A204.1 (cell line): ENCODE measurements around the gene PBXIP1.

Experiments
- FAIRE-seq: peaks from 2 replicates; lab custom pipeline; 2012; peaks lifted over from hg19 to GRCh38; lab: Jason Lieb, UNC

PBXIP1 gene

DNA sequence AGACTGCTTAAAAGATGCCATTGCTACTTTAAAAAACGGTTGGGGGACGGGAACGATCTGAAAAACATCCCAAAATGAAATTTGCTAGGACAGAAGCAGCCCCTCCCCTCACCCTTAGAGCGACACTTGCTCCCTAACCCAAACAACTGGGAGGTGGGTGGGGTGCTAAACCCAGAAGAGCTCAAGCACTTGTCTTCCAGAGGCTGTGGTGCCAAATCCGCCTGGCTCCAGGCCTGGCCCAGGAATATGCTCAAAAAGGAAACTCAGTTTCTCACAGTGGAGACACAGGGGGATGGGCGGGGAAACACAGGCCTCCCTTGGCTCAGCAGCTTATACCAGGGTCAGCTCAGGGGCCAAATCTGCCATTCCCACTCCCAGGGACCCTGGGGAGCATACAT lies 644 bp upstream of the PBXIP1 start:
- no peak for FAIRE-seq

DNA sequence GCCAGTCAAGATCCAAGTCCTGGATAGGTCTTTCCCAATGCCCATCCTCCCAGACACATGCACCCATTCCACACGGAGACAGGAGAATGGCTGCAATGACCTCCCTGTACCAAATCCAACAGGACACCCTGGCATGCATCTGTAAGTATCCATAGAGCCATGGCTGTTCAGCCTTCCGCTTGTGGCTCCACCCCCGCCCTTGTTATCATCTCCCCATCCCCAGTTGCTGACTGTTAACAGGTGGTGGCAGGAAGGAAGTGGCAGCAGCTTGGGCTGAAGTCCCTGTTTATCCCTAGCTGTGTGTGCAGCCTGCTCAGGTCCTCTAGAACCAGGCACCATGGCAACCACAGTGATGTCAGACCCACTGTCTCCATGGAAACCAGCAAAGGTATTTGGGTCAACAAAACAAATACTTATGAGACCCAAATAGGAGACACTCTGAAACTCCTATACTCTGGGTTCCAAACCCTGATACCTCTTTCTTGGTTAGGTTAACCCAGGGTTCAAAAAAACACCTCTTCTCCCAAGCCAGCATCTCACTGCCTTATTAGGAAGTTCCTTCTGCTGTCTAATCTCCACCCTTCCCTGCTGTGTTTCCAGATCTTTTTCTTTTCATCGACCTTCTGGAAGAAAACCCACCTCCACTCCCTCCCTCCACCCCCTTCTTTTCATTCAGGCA lies 721 bp downstream of the PBXIP1 start:
- no peak for FAIRE-seq

DNA sequence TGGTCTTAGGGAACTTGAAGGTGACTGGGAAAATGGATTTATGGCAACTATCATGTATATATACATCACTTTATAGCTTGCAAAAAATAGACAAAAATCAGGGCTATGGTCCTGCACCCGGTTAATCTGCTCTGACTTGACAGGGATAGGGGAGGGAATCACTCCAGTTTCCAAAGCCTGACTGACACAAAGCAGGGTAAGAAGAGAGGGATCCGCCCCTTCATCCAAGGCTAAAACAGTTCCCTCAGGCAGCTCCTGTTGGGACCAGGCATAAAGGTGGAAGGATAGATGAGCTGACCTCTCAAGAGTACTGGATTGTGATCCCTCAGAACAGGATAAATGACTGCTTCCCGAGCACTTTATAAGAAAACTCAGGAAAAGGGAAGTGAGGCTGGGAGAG lies 1.4 kb downstream of the PBXIP1 start:
- no peak for FAIRE-seq

DNA sequence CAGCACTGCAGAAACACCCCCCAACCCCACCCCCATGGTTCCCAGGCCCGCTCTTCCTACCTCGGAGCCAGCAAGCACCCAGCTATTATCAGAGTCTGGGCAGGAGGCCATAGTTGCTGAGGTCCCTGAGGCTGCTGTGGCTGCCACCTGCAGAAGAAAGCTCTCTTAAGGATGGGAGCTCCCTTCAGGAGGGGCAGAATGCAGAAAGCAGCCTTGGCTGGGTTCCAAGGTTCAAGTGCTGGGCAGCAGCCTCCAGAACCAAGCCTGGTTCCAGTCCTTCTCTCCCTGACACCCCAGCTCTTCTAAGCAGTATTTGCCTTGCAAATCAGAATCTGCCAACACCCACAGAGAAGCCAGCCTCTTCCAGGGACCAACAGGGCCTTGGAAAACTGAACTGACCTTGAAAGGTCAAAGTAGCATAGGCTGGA lies 2.3 kb downstream of the PBXIP1 start:
- FAIRE-seq = no peak

DNA sequence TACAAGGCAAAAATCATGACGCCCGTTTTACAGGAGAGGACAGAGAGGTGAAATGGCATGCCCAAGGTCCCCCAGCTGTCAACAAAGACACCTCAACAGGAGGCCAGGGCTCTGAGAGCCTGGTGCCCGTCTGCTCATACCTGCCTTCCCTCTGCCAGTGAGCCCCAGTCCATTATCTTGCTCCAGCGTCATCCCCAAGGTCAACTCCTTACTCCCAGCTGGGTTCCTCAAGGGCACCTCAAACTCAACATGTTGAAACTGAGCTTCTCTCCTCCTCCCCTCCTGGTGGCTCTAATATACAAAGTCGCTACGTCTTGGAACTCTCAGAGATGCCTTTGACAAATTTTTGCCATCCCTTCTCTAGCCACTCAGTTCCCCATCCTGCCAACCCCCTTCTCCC lies 3.2 kb downstream of the PBXIP1 start:
- FAIRE-seq = no peak

DNA sequence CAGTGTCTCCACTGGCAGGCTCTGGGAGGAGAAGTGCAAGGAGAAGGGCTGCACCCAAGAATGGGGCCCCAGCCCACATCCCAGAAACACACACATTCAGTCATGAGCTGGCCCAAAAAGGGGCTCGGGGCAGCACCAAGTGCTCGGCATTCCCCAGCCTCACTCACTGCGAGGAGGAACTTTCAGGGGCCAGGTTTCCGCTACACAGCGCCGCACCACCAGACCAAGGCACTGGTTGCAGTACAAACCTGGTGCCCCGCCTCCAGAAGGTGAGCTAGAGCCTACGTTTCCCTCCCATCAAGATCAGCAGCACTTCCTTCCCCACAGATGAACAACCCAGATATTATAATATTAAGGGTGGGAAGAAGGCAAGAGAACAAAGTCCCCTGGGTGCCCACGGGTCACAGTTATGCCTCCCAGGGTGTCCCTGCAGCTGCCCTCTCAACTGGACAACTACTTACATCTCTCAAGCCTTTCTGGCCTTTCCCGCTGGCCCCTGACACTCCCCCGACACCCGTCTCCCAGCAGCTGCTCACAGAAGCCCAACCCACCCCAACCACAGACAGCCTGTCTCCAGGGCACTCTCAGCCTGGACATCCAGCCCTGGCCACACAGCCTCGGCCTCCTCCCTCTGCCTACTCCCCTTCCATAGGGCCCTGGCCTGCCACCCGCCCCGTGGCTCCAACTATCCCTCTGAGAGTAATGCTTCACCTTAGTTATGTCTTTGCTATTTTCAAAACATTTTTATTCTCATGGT lies 3.8 kb downstream of the PBXIP1 start:
- FAIRE-seq = no peak

DNA sequence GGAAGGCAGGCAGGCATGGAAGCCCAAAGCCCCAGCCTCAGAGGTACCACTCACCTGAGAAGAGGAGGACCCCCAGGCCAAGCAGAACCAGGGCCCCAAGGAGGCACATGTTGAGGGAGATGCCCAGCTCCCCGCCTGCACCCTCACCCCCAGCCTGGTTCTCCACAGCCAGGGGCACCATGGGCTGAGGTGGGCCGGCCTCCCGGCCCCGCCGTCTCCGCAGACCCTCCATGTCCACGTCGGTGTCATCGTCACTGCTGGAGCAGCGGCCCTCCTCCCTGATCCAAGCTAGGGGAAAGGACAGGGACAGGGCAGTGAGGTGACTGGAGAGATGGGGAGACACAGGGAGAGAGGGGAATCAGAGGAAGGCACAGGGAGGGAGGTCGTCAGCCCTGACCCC lies 7.8 kb downstream of the PBXIP1 start:
- no peak for FAIRE-seq

DNA sequence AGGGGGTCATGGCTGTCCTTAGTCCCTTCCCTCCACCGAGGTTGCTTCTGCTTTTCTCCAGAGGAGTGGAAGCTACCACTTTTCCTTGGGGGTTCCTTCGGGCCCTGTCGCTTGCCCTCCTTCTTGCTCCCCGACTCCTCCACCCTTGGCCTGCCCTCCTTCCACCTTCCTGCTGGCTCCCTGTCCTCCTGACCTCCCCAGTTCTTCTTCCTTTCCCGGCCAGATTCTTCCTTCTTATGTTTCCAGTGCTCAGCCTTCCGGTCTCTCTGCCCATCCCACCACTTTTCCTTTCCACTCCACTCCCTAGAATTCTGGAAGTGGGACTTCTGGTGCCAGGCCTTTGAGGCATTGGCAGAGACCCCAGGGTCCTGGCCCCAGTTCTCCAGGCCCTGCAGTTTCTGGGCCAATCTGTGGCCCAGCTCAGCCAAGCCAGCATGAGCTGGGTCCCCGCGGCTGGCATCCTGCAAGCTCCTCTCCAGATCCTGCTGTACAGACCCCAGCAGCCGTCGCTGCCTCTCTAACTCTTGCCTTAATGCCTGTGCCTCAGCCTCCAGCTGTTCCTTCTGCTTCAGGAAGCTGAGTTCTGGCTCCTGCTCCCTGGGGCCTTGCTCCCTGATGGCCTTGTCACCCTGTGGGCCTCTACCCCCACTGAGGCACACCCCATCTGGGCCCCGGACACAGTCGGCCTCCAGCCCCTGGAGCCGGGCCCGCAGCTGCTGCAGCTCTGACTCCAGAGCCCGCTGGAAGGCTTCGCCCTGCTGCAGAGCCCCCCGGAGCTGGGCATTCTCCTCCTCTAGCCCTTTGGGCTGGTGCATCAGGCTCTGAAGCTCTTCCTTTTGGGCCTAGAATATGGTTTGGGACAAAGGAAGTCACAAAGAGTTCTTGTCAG lies 9.7 kb downstream of the PBXIP1 start:
- no peak for FAIRE-seq

DNA sequence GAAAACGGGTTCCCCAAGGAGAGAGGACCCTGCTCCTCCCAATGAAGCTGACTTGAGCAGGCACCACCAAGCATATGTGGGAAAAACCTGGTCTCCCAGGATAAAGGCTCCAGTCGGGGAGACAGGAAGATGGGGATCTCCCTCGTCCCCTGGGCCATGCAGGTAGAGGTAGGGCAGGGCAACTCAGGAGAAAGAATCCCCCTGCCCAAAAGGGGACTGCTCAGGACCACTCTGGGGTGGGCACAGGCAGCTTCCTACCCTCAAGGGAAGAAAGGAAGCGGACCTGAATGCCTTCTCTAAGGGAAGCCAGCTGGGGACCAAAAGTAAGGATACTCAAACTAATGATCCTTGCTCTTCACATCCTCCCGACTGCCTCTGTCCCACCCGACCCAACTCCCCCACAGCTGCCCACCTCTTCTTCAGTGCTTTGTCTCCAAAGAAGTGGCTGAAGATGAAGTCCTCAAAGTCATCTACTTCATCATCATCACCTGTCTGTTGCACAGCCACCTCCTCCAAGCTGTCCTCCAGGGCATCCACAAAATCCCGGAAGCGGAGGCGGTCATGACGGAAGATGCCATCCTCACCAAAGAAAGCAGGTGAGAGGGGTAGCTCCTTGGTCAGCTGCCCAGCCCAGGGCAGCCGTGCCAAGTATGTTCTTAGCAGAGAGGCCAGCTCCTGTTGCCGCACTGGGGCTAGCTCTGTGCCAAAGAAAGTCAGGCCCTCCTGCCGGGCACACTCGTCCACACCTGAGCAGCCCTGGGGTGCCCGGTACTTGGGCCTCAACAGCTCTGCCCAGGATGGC lies 10.5 kb downstream of the PBXIP1 start:
- FAIRE-seq = no peak

DNA sequence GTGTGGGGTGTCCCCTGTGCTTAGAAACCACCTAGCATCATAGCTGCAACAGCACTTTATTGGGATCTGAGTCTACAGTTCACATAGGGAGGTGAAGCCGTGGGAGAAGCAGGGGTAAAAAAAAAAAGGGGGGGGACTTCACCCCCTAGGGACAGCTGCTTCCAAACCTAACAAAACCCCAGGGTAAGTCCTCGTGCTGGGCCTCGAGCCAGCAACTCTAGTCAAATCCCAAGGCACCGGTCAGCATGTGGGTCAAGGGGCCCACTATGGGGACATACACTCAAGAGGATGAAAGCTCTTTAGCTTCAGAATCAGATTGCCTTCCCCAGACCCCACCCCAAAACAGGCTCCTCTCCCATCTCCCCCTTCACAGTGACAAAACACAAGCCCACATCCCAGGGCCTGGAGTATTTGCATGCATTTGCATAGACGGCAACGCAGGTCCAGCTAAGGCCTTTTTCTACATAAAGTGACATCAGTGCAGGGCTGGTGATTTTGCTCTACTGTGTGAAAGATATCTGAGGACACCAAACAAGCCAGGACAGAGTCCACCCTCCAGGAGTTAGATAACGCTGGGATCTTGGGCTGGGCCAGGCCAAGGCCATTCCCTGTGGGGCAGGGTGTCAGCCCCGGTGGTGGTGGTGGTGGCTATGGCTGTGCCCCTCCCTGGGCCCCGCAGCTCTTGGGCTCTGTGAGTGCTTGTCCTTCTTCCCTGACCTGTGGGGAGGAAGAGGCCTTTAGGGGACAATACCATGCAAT lies 11.3 kb downstream of the PBXIP1 start:
- FAIRE-seq = no peak

DNA sequence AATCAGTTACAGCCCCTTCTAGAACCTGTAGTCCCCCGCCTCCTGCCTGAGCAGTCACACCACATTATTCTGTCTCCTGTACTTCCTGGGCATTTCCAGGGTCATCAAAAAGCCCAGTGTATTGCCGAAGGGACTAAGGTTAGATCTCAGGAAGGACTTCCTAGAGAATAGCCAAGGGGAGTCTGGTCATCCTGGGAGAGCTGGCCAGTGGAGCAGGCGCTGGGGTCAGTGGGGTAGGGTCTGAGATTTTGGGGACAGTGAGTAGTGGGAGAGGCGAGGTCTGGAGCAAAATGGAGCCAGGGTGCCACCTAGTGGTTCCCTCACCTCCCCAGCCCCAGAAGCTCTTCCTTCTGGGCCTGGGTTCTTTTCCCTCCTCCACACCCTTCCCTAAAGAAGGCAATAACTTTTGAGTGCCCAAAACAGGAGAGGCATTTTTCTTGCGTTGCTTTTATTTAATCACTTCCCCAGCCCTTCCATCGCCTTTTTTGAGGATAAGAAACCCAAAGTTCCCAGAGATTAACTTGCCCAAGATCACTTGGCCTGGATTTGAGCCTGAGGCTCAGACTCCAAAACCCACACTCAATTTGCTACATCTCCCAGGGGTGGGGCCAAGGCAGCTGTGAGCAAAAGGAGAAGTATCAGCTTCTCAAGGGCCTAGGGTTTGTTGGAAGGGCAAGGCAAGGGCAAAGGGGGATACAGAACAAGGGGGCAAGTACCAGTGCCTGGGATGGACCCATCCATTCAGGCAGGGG lies 12.1 kb downstream of the PBXIP1 start:
- no peak for FAIRE-seq

DNA sequence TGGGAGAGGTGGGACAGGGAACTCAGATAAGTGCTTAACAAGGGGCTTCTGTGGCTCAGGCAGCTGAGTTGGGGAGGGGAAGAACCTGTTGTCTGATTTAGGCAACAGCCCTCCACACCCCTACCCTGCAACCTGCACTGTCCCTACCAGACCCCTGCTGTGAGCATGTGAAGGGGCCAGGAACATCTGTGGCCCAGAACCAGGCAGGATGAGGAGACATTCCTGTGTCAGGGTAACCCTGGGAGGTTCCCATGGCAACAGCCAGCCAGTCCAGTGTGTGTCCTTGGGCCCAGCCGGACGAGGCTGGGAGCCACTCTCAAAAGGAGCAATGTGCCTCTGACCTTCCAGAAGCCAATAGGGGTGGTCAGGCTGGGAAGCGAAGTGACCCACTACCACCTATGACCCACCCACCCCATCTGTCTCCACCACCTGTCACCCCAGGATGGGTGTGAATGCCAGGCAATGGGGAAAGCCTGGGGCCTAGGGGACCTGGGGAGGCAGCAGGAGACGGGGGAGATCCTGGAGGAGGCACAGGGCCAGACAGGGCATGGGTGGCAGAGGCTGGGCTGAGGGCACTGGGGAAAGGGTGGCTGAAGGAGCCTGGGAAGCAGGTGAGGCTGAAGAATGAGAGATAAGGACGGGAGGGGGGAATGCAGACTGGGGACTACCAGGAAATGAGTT lies 14.4 kb downstream of the PBXIP1 start:
- FAIRE-seq = no peak

DNA sequence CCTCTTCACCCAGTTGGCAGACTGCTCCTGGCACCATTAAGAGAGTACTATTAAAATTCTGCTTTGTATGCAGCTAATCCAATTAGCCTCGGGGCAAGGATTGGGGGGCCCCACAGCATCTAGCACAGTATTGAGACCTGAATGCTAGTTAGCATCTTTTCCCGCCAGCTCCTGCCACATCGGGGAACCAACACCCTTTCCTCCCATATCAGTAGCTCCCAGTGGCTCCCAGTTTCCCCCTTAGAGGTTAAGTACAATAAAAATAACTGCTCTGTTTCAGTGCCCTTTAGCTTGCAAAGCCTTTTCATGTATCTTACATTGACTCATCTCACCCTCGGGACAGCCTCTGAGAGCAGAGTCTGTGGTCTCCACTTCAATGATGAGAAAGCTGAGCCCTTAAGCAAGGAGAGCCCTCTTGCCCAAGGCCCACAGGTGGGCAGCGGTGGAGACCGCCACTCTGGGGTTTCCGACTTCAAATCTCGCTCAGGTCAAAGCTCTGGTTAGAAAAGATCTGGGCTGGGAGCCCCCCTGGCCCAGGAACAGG lies 15.2 kb downstream of the PBXIP1 start:
- FAIRE-seq = no peak

DNA sequence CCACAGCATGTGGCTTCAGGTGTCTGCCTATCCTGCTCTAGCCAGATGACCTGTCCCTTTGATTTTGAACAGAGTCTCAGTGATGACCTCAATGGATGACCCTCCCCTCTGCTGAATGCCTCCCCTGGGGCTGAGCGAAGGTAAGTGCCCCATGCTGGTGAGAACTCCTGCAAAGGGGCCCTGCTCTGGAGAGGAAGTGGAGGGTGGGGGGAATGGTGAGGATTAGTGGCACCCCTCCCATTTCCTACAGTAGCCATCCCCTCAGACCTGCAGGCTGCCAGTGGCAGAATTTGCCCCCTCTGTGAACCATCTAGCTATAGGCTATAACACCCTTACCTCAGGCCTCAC lies 15.7 kb downstream of the PBXIP1 start:
- FAIRE-seq = no peak

DNA sequence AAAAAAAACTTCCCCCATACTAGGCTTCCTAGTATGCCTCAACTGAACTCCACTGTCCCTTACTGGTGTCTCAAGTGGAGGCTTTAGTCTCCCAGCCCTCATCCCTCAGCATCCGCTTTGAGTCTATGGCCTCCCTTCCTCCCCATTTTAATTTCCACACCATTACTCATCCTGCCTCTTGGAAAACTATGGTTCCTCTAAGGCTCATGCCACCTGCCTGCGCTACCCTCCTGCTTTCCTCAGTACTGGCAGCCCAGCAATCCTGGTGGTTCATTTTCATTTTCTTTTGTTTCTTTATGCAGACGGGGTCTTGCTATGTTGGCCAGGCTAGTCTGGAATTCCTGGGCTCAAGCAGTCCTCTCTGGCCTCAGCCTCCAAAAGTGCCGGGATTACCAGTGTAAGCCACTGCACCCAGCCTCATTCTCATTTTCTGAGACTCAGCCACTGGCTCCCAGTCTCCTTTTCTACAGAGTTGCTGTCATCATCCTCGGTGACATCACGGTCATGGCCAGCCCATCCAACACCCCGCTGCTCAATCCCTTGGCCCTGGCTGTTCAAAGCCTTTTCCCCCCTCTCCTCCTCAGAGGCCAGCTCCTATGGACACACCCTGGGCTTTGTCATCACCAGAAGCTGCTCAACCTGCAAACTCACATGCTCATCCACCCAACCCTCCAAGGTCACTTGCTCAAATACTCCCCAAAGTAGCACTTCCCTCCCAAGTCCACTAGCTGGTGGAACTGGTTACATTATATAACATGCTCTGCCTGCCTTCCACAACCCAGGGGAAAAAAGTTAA lies 17.1 kb downstream of the PBXIP1 start:
- no peak for FAIRE-seq

DNA sequence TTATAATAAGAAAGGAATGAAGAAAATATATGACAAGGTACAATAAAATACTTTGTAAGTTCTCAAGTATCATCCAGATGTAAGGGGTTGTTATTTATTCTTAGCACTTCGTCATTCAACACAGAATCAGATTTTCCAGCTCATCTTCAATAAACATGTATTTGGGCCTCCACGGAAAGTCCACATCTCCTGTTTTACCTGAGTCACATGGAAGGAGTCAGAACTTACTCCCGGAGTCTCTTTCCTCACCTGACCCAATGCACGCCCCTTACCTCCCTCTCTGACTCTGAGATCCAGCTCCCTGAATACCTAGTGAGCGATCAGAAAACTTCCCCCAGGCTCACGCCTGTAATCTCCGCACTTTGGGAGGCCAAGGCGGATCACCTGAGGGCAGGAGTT lies 17.9 kb downstream of the PBXIP1 start:
- FAIRE-seq = no peak

DNA sequence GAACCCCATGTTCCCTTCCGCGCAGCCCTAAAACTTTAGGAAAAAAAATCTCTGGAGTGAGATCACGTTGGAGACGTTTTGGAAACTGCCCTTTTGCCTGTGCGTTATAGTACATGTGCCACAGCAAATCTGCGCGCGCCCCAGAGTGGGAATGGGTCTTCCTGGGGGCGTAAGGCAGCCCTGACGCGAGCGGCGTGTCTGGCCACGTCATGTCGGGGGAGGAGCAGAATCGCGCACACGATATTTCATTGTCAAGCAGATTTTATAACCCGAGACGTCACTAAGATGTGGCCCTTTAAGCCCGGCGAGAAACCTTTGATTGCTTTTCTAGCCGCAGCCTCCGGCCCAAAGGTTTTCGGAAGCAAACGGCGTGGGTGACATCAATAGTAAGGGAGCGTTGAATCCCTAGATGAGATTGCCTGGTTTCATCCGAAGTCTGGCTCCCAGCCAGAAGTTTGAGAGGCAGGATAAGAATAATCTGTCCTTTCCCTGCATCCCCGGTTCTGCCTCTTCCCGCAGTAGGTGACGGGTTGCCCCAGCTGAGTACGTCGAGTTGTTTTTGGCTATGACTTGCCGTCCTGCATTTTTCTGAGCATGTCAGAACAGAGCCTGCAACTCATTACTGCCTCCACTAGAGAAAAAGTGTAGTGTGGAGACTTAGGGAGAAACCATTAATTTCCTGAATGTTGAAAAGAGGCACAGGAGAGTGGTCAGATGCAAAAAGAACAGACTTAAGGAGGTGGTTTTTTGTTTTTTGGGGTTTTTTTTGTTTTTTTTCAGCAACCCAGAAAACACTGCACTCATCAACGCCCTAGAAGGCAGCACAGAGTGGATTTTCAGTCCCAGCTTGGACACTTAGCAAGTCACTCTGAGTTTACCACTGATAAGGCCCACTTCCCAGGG lies 18.6 kb downstream of the PBXIP1 start:
- no peak for FAIRE-seq

DNA sequence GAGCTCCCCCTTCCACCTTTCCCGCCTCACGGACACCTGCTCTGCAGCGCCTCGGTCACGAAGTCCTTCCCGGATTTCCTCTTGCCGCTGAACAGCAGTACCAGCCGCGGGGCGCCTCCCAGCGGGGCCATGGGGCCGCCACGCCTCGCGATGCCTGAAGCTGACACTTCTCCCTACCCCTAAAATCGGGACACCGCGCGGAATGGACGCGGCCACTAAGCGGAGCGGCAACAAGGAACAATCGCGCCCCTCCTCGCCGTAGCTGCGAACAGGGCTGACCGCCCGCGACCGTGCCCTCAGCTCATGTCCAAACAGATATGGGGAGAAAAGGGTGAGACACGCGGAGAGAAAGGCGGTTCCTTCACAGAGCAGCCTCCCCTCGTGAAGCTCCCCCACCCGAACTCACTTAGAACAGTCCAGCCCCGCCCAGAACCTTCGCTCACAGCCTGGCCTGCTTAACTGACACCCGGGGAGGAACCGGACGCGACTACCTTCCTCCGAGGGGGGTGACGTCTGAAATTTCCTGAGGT lies 19.3 kb downstream of the PBXIP1 start, which contains the start of gene PMVK:
TSS of gene PMVK (minus strand) at position 165 of the 530 bp plus-strand sequence. CDS start at position 131, 34 bp downstream.
- no peak for FAIRE-seq
